Ishikawa (cell line): Measurements from ENCODE around the gene LCT.

Experiments used
- CEBPB ChIP-seq: IDR thresholded peaks from 2 replicates; pipeline ENCODE4 v1.6.1; 2012
- CREB1 ChIP-seq: IDR thresholded peaks from 2 replicates; pipeline ENCODE4 v1.6.1; 2012; ENCODE audit warnings: low read depth
- EP300 ChIP-seq: IDR thresholded peaks from 2 replicates; pipeline ENCODE4 v1.6.1; 2012; ENCODE audit warnings: borderline replicate concordance
- MAX ChIP-seq: IDR thresholded peaks from 2 replicates; pipeline ENCODE4 v1.6.1; 2012
- NFIC ChIP-seq: IDR thresholded peaks from 2 replicates; pipeline ENCODE4 v1.6.1; 2012
- RAD21 ChIP-seq: IDR thresholded peaks from 2 replicates; pipeline ENCODE4 v1.6.1; 2012; ENCODE audit warnings: low read depth
- TAF1 ChIP-seq: IDR thresholded peaks from 2 replicates; pipeline ENCODE4 v1.6.1; 2012; ENCODE audit warnings: low read depth, mild to moderate bottlenecking
- TEAD4 ChIP-seq: IDR thresholded peaks from 2 replicates; pipeline ENCODE4 v1.6.1; 2012
- ZBTB7A ChIP-seq: IDR thresholded peaks from 2 replicates; pipeline ENCODE4 v1.6.1; 2012; ENCODE audit warnings: low read depth

GRCh38 chr2:135845257-135845656 lies 8.3 kb upstream of the LCT start:
- no peak for TF ChIP-seq NFIC
- TF ChIP-seq TEAD4, result no peak
- no peak for TF ChIP-seq ZBTB7A
- no peak for TF ChIP-seq RAD21
- TF ChIP-seq CEBPB, result no peak
- TF ChIP-seq TAF1, result no peak
- no peak for TF ChIP-seq MAX
- TF ChIP-seq CREB1, result no peak
- no peak for TF ChIP-seq EP300
